ENCODE data around the gene CEP85L.

- TF ChIP-seq POLR2AphosphoS5 (IDR thresholded peaks at IDR 0.05; ENCODE audit: low read depth), result no peak
- TF ChIP-seq CTCF (conservative IDR thresholded peaks at IDR 0.05; ENCODE audit: low read depth in 2 of 2), result no peak
- TF ChIP-seq REST (IDR thresholded peaks at IDR 0.05; ENCODE audit: unreplicated experiment), result no peak
- TF ChIP-seq STAT1 (IDR thresholded peaks at IDR 0.05; ENCODE audit: unreplicated experiment), result no peak
- no peak for TF ChIP-seq EZH2 (IDR thresholded peaks at IDR 0.05; ENCODE audit: low read depth, unreplicated experiment)
- TF ChIP-seq EZH2phosphoT487 (IDR thresholded peaks at IDR 0.05; ENCODE audit: unreplicated experiment), result no peak
- no peak for TF ChIP-seq ETS1 (IDR thresholded peaks at IDR 0.05)
- TF ChIP-seq ZNF114 (CRISPR knock-in tag; IDR thresholded peaks at IDR 0.05), result no peak
- no peak for TF ChIP-seq CREB1 (CRISPR knock-in tag; IDR thresholded peaks at IDR 0.05; ENCODE audit: low read depth)
Measured at GRCh38 chr6:118514689-118515088, 136.7 kb downstream of the CEP85L start.
